SK-N-SH (cell line): ENCODE results near the gene GRIP2. TPM values are rescaled to one million over a fixed set of nuclear protein-coding genes. Genes with fewer than 3 reads are reported as not detected.

Source experiments
- CTCF ChIA-PET: fragments of 300-600, 350-600 bp; formaldehyde crosslinking; extraction: SDS; loops from one replicate; lab custom pipeline; 2021; lab: Yijun Ruan, JAX
- POLR2A ChIA-PET: fragments of 350-600 bp; sonication (Branson Sonifier 250); formaldehyde crosslinking; extraction: SDS; loops from one replicate; lab custom pipeline; 2020; ENCODE audit warnings: antibody characterized with exemption, inconsistent platforms; lab: Yijun Ruan, JAX
- DNase-seq: peaks from one replicate; pipeline ENCODE4 v3.0.0; 2012
- H2AFZ ChIP-seq: fragments of 200-600 bp; sonication (generic); 2 replicates; pipeline ENCODE4 v1.8.1; 2016; ENCODE audit warnings: antibody characterized with exemption, mild to moderate bottlenecking, low read depth
- H3F3A ChIP-seq: fragments of 200-600 bp; sonication (generic); replicated peaks from 2 replicates; pipeline ENCODE3; 2016; ENCODE audit warnings: antibody characterized with exemption, mild to moderate bottlenecking; ENCODE audit not compliant: insufficient read depth
- H3K27ac ChIP-seq, 2 experiments: fragments of 200-500 bp in 1 of 2; fragments of 200-600 bp in 1 of 2; sonication (Bioruptor generic) in 1 of 2; sonication (generic), shearing (Covaris generic) in 1 of 2; 2 replicates each; pipeline versions ENCODE4 v1.5.1 to v1.6.1; 2014 to 2016; ENCODE audit warnings: low read depth in 2 of 2, inconsistent platforms in 1 of 2, low read length in 1 of 2, mild to moderate bottlenecking in 1 of 2, mixed read lengths in 1 of 2
- H3K27me3 ChIP-seq: fragments of 200-600 bp; sonication (generic), shearing (Covaris generic); 2 replicates; pipeline ENCODE4 v1.6.1; 2016; ENCODE audit warnings: mixed run types; ENCODE audit not compliant: insufficient read depth
- H3K36me3 ChIP-seq, 2 experiments: fragments of 200-500 bp in 1 of 2; fragments of 200-600 bp in 1 of 2; sonication (Bioruptor generic) in 1 of 2; sonication (generic) in 1 of 2; replicated peaks in 1 of 2; 2 replicates each; pipeline versions ENCODE3 to v1.5.1; 2014 to 2016; ENCODE audit warnings: low read length in 1 of 2, mild to moderate bottlenecking in 1 of 2; ENCODE audit not compliant: insufficient read depth in 2 of 2, control insufficient read depth in 1 of 2
- H3K4me1 ChIP-seq, 2 experiments: fragments of 200-500 bp in 1 of 2; fragments of 200-600 bp in 1 of 2; sonication (Bioruptor generic) in 1 of 2; sonication (generic), shearing (Covaris generic) in 1 of 2; 2 replicates each; pipeline versions ENCODE4 v1.5.1 to v1.6.1; 2014 to 2016; ENCODE audit warnings: low read depth in 1 of 2, low read length in 1 of 2, mixed run types in 1 of 2; ENCODE audit not compliant: insufficient read depth in 2 of 2, control insufficient read depth in 1 of 2
- H3K4me2 ChIP-seq: fragments of 200-600 bp; sonication (generic), shearing (Covaris generic); 2 replicates; pipeline ENCODE4 v1.6.1; 2017; ENCODE audit warnings: mixed run types
- H3K4me3 ChIP-seq, 2 experiments: fragments of 200-500 bp in 1 of 2; fragments of 200-600 bp in 1 of 2; sonication (Bioruptor generic) in 1 of 2; sonication (generic), shearing (Covaris generic) in 1 of 2; 2 replicates each; pipeline versions ENCODE4 v1.5.1 to v1.8.1; 2014 to 2016; ENCODE audit warnings: low read depth in 2 of 2, inconsistent platforms in 1 of 2, low read length in 1 of 2, mild to moderate bottlenecking in 1 of 2, mixed read lengths in 1 of 2, moderate library complexity in 1 of 2
- H3K79me2 ChIP-seq: fragments of 200-600 bp; sonication (generic); 2 replicates; pipeline ENCODE4 v1.8.1; 2017; ENCODE audit warnings: mild to moderate bottlenecking; ENCODE audit not compliant: insufficient read depth
- H3K9ac ChIP-seq: fragments of 200-600 bp; sonication (generic); 2 replicates; pipeline ENCODE4 v1.6.1; 2017; ENCODE audit warnings: mixed run types
- H3K9me2 ChIP-seq: fragments of 200-600 bp; sonication (generic); 2 replicates; pipeline ENCODE4 v1.6.1; 2017; ENCODE audit warnings: mixed run types
- H3K9me3 ChIP-seq: fragments of 200-600 bp; sonication (generic); 2 replicates; pipeline ENCODE4 v1.6.1; 2017; ENCODE audit warnings: mixed run types, mild to moderate bottlenecking, moderate library complexity
- H4K20me1 ChIP-seq: fragments of 200-600 bp; sonication (generic); 2 replicates; pipeline ENCODE4 v1.6.1; 2017; ENCODE audit warnings: mild to moderate bottlenecking, mixed run types; ENCODE audit not compliant: insufficient read depth
- EP300 ChIP-seq, 2 experiments: IDR thresholded peaks; 2 replicates each; pipeline versions ENCODE4 v1.4.0 to v1.6.1; 2012; ENCODE audit warnings: borderline replicate concordance in 1 of 2, low read depth in 1 of 2, low read length in 1 of 2
- EZH2phosphoT487 ChIP-seq: fragments of 200-600 bp; sonication (generic); IDR thresholded peaks from 2 replicates; pipeline ENCODE4 v1.6.1; 2017; ENCODE audit warnings: low read depth, mixed run types, mild to moderate bottlenecking, antibody characterized with exemption, moderate library complexity, borderline replicate concordance
- FOXJ3 ChIP-seq: sonication (generic); formaldehyde crosslinking; IDR thresholded peaks from 2 replicates; pipeline ENCODE4 v1.5.1; 2020; ENCODE audit warnings: mild to moderate bottlenecking, missing genetic modification reagents
- GABPA ChIP-seq: IDR thresholded peaks from 2 replicates; pipeline ENCODE4 v1.4.0; 2012; ENCODE audit warnings: low read depth, mild to moderate bottlenecking
- GATA2 ChIP-seq: sonication (generic); formaldehyde crosslinking; IDR thresholded peaks from 2 replicates; pipeline ENCODE4 v1.5.0; 2020; ENCODE audit warnings: mild to moderate bottlenecking, missing genetic modification reagents
- IRF3 ChIP-seq: fragments of 150-350 bp; IDR thresholded peaks from 2 replicates; pipeline ENCODE4 v1.6.1; 2016; ENCODE audit warnings: mild to moderate bottlenecking, low read depth, low read length
- JUND ChIP-seq: IDR thresholded peaks from 2 replicates; pipeline ENCODE4 v1.4.0; 2012
- MAX ChIP-seq: IDR thresholded peaks from 2 replicates; pipeline ENCODE4 v1.4.0; 2012; ENCODE audit warnings: low read depth
- NFIC ChIP-seq: IDR thresholded peaks from 2 replicates; pipeline ENCODE4 v1.4.0; 2012; ENCODE audit warnings: borderline replicate concordance
- NRF1 ChIP-seq: IDR thresholded peaks from 2 replicates; pipeline ENCODE4 v1.6.1; 2012; ENCODE audit warnings: low read depth, mild to moderate bottlenecking, low read length
- POLR2AphosphoS5 ChIP-seq: IDR thresholded peaks from 2 replicates; pipeline ENCODE4 v1.6.1; 2012; ENCODE audit warnings: low read depth, low read length
- RCOR1 ChIP-seq: fragments of 150-350 bp; IDR thresholded peaks from 2 replicates; pipeline ENCODE4 v1.6.1; 2017; ENCODE audit warnings: antibody characterized with exemption, low read length
- RXRA ChIP-seq: IDR thresholded peaks from 2 replicates; pipeline ENCODE4 v1.4.0; 2012; ENCODE audit warnings: low read depth, mild to moderate bottlenecking, borderline replicate concordance
- SMC3 ChIP-seq: IDR thresholded peaks from 2 replicates; pipeline ENCODE4 v1.6.1; 2012; ENCODE audit warnings: low read depth, low read length, improper control_type of control experiment
- TAF1 ChIP-seq: IDR thresholded peaks from 2 replicates; pipeline ENCODE4 v1.6.1; 2012; ENCODE audit warnings: low read depth, mild to moderate bottlenecking, low read length, moderate library complexity, borderline replicate concordance
- TEAD4 ChIP-seq: IDR thresholded peaks from 2 replicates; pipeline ENCODE4 v1.4.0; 2012; ENCODE audit warnings: mild to moderate bottlenecking, borderline replicate concordance; ENCODE audit not compliant: insufficient read depth
- YY1 ChIP-seq: IDR thresholded peaks from 2 replicates; pipeline ENCODE4 v1.4.0; 2012; ENCODE audit warnings: low read depth, mild to moderate bottlenecking
- WGBS: methylation state at CpG from one replicate; pipeline ENCODE4 v1.1.6; 2017; ENCODE audit warnings: low lambda C conversion rate; 5-methylcytosine and 5-hydroxymethylcytosine counted together
- polyA plus RNA-seq, 3 experiments: library from polyadenylated mRNA; depleted of rRNA; stranded (reverse); fragments of >200 nt; gene quantifications; 2 replicates each; pipeline ENCODE4 v1.2.3, GENCODE V29; 2012
- TF ChIP-seq, protein P1 (sequence below): fragments of 200-600 bp; sonication (generic); IDR thresholded peaks from 2 replicates; pipeline ENCODE4 v1.6.1; 2017; ENCODE audit warnings: antibody characterized with exemption, mild to moderate bottlenecking, moderate library complexity
- TF ChIP-seq, protein P2 (sequence below): IDR thresholded peaks from 2 replicates; pipeline ENCODE4 v1.6.1; 2012; ENCODE audit warnings: mild to moderate bottlenecking, low read depth, low read length, moderate library complexity

The GRIP2 gene
- polyA plus RNA-seq, 1 of the 3 experiments (the other 2 are of a cell fraction), result 0.15 TPM

- Histone ChIP-seq H3K36me3 (peaks cover 0 to 3% of the 10 kb centered on the region in 2 experiments), H3K79me2 (no peaks in the 10 kb centered on the region), H3F3A (no peaks in the 10 kb centered on the region), H3K4me3 (no peak overlapping the region), H3K27me3 (no peaks in the 10 kb centered on the region; the same call in 1 of the 2 replicates), H3K4me2 (no peak overlapping the region), H3K4me1 (no peaks in the 10 kb centered on the region), H3K9me3 (no peaks in the 10 kb centered on the region), H4K20me1 (no peaks in the 10 kb centered on the region), H3K9ac (no peak overlapping the region), H3K9me2 (no peaks in the 10 kb centered on the region), H3K27ac (no peak overlapping the region), H2AFZ (no peak overlapping the region)
- POLR2A ChIA-PET, result no interaction called here
- TF ChIP-seq IRF3, result no peak
- TF ChIP-seq, protein P1, sequence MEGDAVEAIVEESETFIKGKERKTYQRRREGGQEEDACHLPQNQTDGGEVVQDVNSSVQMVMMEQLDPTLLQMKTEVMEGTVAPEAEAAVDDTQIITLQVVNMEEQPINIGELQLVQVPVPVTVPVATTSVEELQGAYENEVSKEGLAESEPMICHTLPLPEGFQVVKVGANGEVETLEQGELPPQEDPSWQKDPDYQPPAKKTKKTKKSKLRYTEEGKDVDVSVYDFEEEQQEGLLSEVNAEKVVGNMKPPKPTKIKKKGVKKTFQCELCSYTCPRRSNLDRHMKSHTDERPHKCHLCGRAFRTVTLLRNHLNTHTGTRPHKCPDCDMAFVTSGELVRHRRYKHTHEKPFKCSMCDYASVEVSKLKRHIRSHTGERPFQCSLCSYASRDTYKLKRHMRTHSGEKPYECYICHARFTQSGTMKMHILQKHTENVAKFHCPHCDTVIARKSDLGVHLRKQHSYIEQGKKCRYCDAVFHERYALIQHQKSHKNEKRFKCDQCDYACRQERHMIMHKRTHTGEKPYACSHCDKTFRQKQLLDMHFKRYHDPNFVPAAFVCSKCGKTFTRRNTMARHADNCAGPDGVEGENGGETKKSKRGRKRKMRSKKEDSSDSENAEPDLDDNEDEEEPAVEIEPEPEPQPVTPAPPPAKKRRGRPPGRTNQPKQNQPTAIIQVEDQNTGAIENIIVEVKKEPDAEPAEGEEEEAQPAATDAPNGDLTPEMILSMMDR, result no peak
- no peak for TF ChIP-seq JUND
- TF ChIP-seq MAX, result no peak
- no peak for TF ChIP-seq NRF1
- no peak for TF ChIP-seq EZH2phosphoT487
- no peak for TF ChIP-seq FOXJ3 (CRISPR knock-in tag)
- no peak for TF ChIP-seq RCOR1
- CTCF ChIA-PET, result interaction anchor here (1.0 to 1.1 kb wide), 2 partner anchors 14 to 24 kb away, joined by 3 to 5 read pairs; no protein-coding TSS in a partner anchor
- DNase-seq, result no peak
- 82% methylated on average over 9 of the region's 17 CpGs for WGBS
Measured at GRCh38 chr3:14494279-14494972, 45.7 kb downstream of the GRIP2 start.

DNA sequence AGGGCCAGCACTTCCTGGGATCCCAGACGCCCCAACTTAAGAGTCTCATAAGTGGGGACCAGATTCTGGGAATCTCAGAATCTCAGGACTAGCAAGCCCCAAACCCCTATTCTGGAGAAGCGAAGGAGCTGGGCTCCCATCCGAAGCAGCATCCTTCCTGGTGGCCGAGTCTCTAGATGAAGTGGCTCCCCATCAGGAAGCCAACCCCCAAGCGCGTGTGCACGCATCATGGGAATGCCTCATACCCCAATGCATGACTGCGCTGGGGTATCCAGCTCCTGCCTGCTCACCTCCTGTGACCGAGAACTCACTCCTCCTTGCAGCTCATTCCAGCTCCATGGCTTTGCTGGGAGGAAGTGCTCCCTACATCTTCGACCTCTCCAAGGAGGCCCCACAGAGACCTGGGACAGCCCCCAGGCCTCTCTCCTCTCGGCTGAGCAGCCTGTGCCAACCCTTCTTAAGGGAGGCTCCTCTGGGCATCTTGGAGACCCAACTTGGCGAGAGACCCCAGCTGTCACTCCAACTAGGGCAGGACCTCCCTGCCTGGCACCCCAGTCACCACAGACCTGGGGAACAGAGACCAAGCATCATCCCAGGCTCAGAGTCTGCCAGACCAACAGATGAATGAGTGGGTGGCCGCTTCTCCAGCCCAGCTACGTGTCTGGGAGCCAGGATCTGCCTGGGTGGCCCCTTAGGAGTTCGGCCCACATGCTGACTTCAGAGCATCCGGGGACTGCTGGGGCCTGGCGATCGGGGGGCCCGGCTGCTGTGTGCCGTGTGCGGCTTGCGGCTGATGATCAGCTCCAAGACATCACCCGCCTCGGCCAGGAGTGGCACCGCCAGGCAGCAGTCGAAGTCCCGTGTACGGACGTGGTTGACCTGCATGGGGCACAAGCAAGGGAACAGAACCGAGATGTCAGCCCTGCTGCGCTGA, 46.9 kb downstream of the GRIP2 start:
- WGBS, result 85% methylated on average over 14 of the region's 31 CpGs
- Histone ChIP-seq H3K36me3 (peaks cover 0 to 5% of the 10 kb centered on the region in 2 experiments), H3F3A (no peaks in the 10 kb centered on the region), H3K4me2 (no peak overlapping the region), H3K9me3 (no peaks in the 10 kb centered on the region), H3K27ac (no peak overlapping the region), H3K79me2 (no peaks in the 10 kb centered on the region), H3K27me3 (no peaks in the 10 kb centered on the region), H3K9me2 (no peaks in the 10 kb centered on the region), H3K4me1 (no peaks in the 10 kb centered on the region), H2AFZ (no peak overlapping the region), H3K4me3 (no peak overlapping the region), H4K20me1 (no peaks in the 10 kb centered on the region), H3K9ac (no peak overlapping the region)
- ChIA-PET CTCF (interaction anchor here (1.0 to 1.2 kb wide), 3 partner anchors 10 to 613 kb away, joined by 3 to 4 read pairs (median 3); partner anchors contain the start of gene WNT7A), POLR2A (no interaction called here)
- no peak for DNase-seq
- no peak for TF ChIP-seq TEAD4
- no peak for TF ChIP-seq JUND
- no peak for TF ChIP-seq TAF1
- no peak for TF ChIP-seq SMC3
- TF ChIP-seq, protein P2, sequence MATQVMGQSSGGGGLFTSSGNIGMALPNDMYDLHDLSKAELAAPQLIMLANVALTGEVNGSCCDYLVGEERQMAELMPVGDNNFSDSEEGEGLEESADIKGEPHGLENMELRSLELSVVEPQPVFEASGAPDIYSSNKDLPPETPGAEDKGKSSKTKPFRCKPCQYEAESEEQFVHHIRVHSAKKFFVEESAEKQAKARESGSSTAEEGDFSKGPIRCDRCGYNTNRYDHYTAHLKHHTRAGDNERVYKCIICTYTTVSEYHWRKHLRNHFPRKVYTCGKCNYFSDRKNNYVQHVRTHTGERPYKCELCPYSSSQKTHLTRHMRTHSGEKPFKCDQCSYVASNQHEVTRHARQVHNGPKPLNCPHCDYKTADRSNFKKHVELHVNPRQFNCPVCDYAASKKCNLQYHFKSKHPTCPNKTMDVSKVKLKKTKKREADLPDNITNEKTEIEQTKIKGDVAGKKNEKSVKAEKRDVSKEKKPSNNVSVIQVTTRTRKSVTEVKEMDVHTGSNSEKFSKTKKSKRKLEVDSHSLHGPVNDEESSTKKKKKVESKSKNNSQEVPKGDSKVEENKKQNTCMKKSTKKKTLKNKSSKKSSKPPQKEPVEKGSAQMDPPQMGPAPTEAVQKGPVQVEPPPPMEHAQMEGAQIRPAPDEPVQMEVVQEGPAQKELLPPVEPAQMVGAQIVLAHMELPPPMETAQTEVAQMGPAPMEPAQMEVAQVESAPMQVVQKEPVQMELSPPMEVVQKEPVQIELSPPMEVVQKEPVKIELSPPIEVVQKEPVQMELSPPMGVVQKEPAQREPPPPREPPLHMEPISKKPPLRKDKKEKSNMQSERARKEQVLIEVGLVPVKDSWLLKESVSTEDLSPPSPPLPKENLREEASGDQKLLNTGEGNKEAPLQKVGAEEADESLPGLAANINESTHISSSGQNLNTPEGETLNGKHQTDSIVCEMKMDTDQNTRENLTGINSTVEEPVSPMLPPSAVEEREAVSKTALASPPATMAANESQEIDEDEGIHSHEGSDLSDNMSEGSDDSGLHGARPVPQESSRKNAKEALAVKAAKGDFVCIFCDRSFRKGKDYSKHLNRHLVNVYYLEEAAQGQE, result no peak
- no peak for TF ChIP-seq GATA2 (CRISPR knock-in tag)
- TF ChIP-seq POLR2AphosphoS5, result no peak
- TF ChIP-seq YY1, result no peak
- TF ChIP-seq NFIC, result no peak
- no peak for TF ChIP-seq GABPA
- TF ChIP-seq EZH2phosphoT487, result no peak
- TF ChIP-seq RXRA, result no peak
- TF ChIP-seq EP300 (IDR thresholded peaks at IDR 0.05; ENCODE audit: borderline replicate concordance in 1 of 2, low read depth in 1 of 2, low read length in 1 of 2), result no peak
